WERI-Rb-1 (cell line): ENCODE measurements around the gene NDC1.
"Not testable (repeated sequence)": the region's sequence is repeated elsewhere in the genome, so short reads cannot be mapped to it uniquely, and the experiment has no call there.

Experiments used
- DNase-seq: peaks from one replicate; pipeline ENCODE4 v3.0.0-alpha.2; 2020
- H3K27ac ChIP-seq: fragments of 250-450 bp; sonication (Bioruptor Pico); 2 replicates; pipeline ENCODE4 v1.5.1; 2020; ENCODE audit warnings: mild to moderate bottlenecking, moderate library complexity
- H3K27me3 ChIP-seq: fragments of 250-450 bp; sonication (Bioruptor Pico); 2 replicates; pipeline ENCODE4 v1.5.1; 2021; ENCODE audit warnings: mild to moderate bottlenecking, low read depth, moderate library complexity; ENCODE audit not compliant: insufficient read depth, severe bottlenecking
- H3K36me3 ChIP-seq: fragments of 250-450 bp; sonication (Bioruptor Pico); 2 replicates; pipeline ENCODE4 v1.5.1; 2020; ENCODE audit warnings: mild to moderate bottlenecking, moderate library complexity
- H3K4me3 ChIP-seq: 2 replicates; pipeline ENCODE4 v1.5.1; 2011; ENCODE audit warnings: low read depth, mild to moderate bottlenecking, control low read depth, low read length
- H3K9me3 ChIP-seq: fragments of 250-450 bp; sonication (Bioruptor Pico); 2 replicates; pipeline ENCODE4 v1.5.1; 2021; ENCODE audit warnings: mild to moderate bottlenecking, moderate library complexity; ENCODE audit not compliant: severe bottlenecking
- CTCF ChIP-seq: IDR thresholded peaks from 2 replicates; pipeline ENCODE4 v1.5.1; 2011; ENCODE audit warnings: low read depth, mild to moderate bottlenecking, control low read depth, inconsistent platforms, low read length

NDC1 gene

GRCh38 chr1:53766831-53767405, 71.2 kb downstream of the NDC1 start:
- Histone ChIP-seq H3K4me3 (no peak overlapping the region), H3K36me3 (peaks cover 19% of the 10 kb centered on the region)

GRCh38 chr1:53766194-53766742, 71.8 kb downstream of the NDC1 start:
- Histone ChIP-seq H3K9me3 (no peaks in the 10 kb centered on the region), H3K36me3 (peaks cover 15% of the 10 kb centered on the region), H3K27ac (no peak overlapping the region), H3K27me3 (no peaks in the 10 kb centered on the region), H3K4me3 (no peak overlapping the region)
- no peak for DNase-seq
- no peak for TF ChIP-seq CTCF

More at GRCh38 chr1:53766831-53767405, 71.2 kb downstream of the NDC1 start:
- H3K27ac ChIP-seq: no peak overlapping the region
- H3K9me3 ChIP-seq: no peaks in the 10 kb centered on the region
- no peaks in the 10 kb centered on the region for H3K27me3 ChIP-seq
- DNase-seq: no peak
- no peak for TF ChIP-seq CTCF

GRCh38 chr1:53765657-53766056, 72.4 kb downstream of the NDC1 start:
- Histone ChIP-seq H3K27ac (no peak overlapping the region), H3K9me3 (no peaks in the 10 kb centered on the region), H3K36me3 (peaks cover 11% of the 10 kb centered on the region), H3K27me3 (no peaks in the 10 kb centered on the region), H3K4me3 (no peak overlapping the region)
- no peak for DNase-seq
- TF ChIP-seq CTCF: no peak

- TF ChIP-seq CTCF: no peak
- H3K36me3 ChIP-seq: peaks cover 11% of the 10 kb centered on the region
These were observed 74.2 kb downstream of the NDC1 start for GRCh38 chr1:53763911-53764310.

GRCh38 chr1:53763461-53763860, 74.6 kb downstream of the NDC1 start:
- H3K9me3 ChIP-seq: no peaks in the 10 kb centered on the region
- peaks cover 11% of the 10 kb centered on the region for H3K36me3 ChIP-seq
- 0 out of 2 replicates have a peak, but pooled peaks have one; percentile 4 for TF ChIP-seq CTCF
- H3K27ac ChIP-seq: no peak overlapping the region
- no peak overlapping the region for H3K4me3 ChIP-seq
- DNase-seq: no peak
- no peaks in the 10 kb centered on the region for H3K27me3 ChIP-seq

More at GRCh38 chr1:53763911-53764310, 74.2 kb downstream of the NDC1 start:
- Histone ChIP-seq H3K27ac (no peak overlapping the region), H3K4me3 (no peak overlapping the region), H3K27me3 (no peaks in the 10 kb centered on the region), H3K9me3 (no peaks in the 10 kb centered on the region)
- no peak for DNase-seq

- DNase-seq, H3K27me3 ChIP-seq, H3K4me3 ChIP-seq, H3K36me3 ChIP-seq, H3K9me3 ChIP-seq, H3K27ac ChIP-seq: not testable (repeated sequence)
These were observed 77.6 kb downstream of the NDC1 start for GRCh38 chr1:53760497-53760896.
